HG03378 (cell line): Measurements from ENCODE around the gene MEG3.

Source experiments
- ATAC-seq: cut with Tn5 transposase; IDR thresholded peaks from one replicate; pipeline ENCODE4 v1.9.1; 2021; ENCODE audit warnings: mild to moderate bottlenecking, moderate library complexity; ENCODE audit not compliant: unreplicated experiment

Gene MEG3

GRCh38 chr14:100879194-100879593, 53.3 kb downstream of the MEG3 start:
- no peak for ATAC-seq

DNA sequence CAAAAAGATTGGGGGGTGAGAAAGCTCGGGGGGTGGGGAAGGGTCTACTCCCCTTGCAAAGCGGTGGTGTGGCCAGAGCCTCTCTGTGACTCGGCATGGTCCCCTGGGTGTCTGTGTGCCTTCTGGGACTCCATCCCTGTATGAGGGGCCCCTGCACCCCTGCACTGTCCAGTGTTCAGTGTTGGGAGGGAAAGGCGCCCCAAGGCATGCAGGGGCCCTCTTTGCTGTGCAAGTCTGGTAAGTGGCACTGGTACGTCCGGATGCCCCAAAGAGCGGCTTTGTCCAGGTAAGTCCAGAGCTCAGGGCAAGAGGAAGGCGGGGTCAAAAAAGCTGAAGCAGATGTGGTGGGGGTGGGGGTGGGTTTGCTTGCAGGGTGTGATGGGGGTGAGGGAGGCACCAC, 53.9 kb downstream of the MEG3 start:
- no peak for ATAC-seq

DNA sequence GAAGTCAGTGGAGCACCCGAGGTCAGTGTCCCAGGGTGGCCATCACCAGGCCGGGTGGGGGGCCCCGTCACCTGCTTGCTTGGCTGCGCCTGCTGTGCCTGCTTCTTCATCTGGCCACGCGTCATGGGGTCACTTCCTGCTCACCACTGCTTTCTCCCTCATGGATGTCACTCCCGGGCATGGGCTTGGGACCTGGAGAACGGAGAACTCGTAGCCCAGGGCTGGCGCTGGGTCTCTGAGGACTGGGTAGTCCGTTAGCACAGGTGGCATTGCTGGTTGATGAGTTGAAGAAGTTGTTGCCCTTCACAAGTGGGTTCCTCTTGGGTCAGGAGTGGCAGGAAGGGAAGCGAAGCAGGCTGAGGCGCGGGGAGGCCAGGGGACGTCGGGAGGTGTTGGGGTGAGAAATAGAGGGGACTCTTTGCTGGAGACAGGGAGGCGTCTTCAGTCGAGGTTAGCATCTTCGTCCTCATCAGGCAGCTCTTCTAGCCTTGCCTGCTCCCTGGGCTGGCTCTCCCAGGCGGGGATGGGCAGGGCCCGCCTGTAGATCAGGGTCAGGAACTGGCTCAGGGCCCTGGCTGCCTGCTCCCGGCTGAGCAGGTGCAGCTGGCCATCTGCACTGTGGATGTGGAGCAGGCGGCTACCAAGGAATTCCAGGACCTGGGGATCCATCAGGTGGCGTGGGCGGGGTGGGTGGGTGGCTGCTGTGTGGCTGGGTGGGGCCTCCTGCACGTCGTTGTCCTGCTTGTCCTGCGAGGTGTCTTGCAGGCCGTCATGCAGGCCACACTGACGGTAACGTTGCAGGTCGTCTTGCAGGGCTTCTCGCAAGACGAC, 54.6 kb downstream of the MEG3 start:
- no peak for ATAC-seq

- no peak for ATAC-seq
These were observed 55.5 kb downstream of the MEG3 start for GRCh38 chr14:100881211-100882025.

GRCh38 chr14:100882026-100882967, 56.4 kb downstream of the MEG3 start:
- no peak for ATAC-seq

GRCh38 chr14:100882991-100883788, 57.3 kb downstream of the MEG3 start:
- ATAC-seq: no peak

DNA sequence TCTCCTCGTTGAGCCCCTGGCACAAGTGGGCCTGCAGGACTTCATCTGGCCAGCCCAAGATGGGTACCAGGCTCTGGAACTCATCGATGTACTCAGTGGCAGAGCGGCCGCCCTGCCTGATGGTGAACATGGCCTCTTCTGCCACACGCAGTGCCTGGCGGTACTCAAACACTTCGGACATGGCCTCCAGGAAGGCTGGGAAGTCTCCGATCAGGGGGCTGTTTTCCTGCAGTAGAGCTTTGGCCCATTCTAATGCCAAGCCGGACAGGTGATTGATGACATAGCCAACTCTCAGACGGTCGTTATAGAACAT, 57.8 kb downstream of the MEG3 start:
- ATAC-seq: no peak

DNA sequence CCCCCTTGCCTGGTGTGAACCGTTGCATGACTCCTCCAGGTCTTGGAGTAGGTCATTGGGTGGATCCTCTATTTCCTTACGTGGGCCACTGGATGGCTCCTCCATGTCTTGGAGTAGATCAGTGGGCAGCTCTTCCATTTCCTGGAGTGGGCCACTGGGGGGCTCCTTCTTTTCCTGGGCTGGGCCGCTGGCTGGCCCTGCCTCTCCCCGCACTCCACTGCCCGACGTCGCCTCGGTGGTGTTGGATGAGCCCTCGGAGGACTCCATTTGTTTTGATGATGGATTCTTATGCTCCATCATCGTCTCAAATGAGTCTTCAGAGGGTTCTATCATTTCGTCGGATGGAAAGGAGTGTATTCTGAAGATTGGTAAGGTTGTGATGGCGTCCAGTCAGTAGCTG, 58.5 kb downstream of the MEG3 start:
- ATAC-seq: no peak

- ATAC-seq: no peak
These were observed 59.3 kb downstream of the MEG3 start for GRCh38 chr14:100885196-100885595.

DNA sequence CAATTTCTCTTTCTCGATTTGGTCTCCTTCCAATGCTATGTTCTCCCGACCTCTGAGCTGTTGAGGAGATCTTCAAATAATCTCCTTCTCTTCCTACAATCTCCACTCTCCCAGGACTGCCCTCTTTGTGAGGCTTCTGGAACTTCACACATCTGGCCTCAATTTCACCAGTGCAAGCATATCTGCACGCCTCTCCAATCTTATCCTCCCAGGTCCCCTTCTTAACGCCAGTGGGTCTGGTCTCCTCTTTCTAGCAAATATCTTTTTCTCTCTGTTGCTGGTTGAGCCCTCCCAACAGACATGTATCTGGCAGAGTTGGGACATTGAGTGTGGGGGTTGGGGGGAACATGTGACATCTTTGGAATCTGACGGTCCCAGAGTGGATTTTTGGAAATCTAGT, 59.7 kb downstream of the MEG3 start:
- ATAC-seq: no peak

GRCh38 chr14:100887728-100888335, 61.9 kb downstream of the MEG3 start:
- ATAC-seq: no peak

DNA sequence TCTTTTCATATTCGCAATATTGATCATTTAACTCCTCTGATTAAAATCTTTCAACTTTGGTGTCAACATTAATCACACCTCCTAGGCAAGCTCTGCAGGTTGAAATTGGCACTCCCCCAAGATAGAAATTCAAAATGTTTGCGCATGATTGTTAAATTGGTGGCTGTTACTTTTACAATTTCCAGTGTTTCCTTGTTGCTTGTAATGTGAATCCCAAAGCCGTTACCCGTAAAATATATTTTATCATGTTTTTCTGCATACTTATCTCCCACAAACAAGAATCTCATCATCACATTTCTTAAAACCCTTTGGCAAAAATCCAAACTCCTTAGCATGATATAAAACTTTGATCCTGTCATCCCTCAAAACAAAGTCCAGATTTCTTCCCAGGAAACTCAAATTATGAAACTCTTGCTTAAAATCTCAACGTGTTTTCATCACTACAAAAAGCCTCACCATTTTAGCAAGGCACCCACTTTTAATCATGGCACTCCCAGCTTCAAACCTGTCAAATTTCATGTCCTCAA, 62.9 kb downstream of the MEG3 start:
- no peak for ATAC-seq

GRCh38 chr14:100889641-100890040, 63.7 kb downstream of the MEG3 start:
- no peak for ATAC-seq

DNA sequence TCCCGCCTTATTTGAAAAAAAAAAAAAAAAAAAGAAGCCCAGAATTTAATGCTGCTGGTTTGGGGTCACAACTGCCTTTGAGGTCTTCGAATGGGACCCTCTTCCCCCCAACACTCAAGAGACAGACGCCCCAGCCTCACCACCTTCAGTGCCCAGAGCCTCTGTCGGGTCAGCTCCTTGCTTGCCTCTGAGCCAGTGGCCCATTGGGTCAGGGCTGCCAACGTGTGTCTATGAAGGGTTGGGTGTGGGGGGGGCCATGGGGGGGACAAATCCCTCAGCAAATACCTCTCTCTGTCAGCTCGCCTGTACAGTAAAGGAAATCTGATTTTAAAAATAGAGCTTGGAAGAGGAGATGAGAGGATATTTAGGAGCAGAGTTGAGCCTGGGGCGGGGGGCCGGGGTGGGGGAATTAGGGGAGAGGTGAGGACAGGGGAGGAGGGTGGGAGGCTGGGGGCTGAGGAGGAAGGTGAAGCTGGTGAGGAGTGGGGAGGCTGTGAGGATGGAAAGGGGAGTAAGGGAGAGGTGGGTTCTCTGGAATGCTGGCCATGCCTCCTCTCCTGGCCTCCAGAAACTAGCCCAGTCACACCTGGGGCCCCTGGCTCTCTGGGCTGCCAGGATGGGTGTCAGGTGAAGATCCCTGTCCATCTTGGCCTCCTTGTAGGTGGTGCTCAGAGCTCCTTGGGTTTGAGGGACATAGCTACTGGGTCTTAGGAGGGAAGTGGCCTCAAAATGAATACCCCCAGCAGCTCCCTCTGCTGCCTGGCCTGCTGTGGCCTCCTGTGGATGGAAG, 64.3 kb downstream of the MEG3 start:
- no peak for ATAC-seq

DNA sequence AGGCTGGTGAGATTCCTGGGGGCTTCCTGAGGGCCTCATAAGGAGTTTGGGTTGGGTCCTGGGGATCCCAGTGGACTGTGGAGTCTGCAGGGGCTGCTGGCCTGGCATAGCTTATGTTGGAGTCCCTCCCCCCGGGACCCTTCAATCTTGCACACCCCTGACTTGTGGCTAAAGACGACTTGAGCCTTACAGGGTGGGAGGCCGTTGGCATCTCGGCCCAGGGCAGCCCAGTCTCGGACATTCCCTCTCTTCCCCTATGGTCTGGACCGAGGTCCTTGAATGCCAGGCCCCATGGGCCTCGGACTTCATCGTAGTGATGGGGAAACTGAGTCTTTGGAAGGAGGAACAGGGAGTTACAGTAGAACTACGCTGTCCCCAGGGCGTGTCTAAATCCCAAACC, 65.1 kb downstream of the MEG3 start:
- ATAC-seq: no peak

- no peak for ATAC-seq
These were observed 65.9 kb downstream of the MEG3 start for GRCh38 chr14:100891501-100892445.

DNA sequence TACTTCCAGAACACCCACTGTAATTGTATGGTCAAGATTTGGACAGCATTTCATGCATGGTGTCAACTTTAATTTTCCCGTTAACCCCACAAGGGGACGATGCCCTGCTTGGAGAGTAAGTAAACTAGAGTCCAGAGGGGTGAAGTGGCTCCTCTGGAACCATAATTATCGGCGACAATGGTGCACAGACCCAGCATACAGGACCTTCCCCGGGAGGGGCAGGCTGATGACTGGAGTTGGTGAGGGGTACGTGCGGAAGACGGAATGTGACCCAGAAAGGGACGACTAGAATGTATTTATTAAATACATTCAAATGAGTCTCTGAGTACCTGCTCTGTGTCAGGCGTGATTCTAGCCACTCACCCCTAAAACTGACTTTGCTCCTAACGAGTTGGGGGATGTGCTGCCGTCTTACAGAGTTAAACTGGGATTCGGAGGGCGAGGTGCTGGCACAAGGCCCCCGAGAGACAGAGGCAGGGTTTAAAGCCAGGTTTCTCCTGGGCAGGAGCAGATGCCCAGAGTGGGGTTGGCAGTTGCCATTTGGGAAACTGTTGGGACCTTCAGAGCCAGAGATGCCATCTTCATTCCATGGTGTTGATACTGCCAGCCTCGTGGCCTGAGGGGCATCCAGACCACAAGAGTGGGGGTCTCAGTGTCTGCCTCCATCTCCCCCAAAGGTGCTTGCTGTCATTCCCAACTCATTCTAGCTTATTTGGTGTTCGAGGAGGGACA, 66.7 kb downstream of the MEG3 start:
- no peak for ATAC-seq
